ENCODE data around the gene FADS3.

GRCh38 chr11:61883327-61883726 is 8.0 kb downstream of the FADS3 start:
- no peak for TF ChIP-seq POLR2A (IDR thresholded peaks at IDR 0.05; ENCODE audit: low read depth, low read length)
- no peak for TF ChIP-seq TAF1 (IDR thresholded peaks at IDR 0.05; ENCODE audit: low read depth, low read length)
- TF ChIP-seq POLR2AphosphoS5 (IDR thresholded peaks at IDR 0.05; ENCODE audit: low read depth, low read length) = no peak
- no peak for TF ChIP-seq POU2F2 (IDR thresholded peaks at IDR 0.05; ENCODE audit: low read depth, low read length)
- no peak for TF ChIP-seq PAX5 (IDR thresholded peaks at IDR 0.05; ENCODE audit: insufficient read depth, low read length, severe bottlenecking)
- TF ChIP-seq SPI1 (IDR thresholded peaks at IDR 0.05; ENCODE audit: low read depth, low read length) = no peak
